ENCODE data around the gene LTBP4.
"Not testable (repeated sequence)": the region's sequence is repeated elsewhere in the genome, so short reads cannot be mapped to it uniquely, and the experiment has no call there.

Gene LTBP4

DNA sequence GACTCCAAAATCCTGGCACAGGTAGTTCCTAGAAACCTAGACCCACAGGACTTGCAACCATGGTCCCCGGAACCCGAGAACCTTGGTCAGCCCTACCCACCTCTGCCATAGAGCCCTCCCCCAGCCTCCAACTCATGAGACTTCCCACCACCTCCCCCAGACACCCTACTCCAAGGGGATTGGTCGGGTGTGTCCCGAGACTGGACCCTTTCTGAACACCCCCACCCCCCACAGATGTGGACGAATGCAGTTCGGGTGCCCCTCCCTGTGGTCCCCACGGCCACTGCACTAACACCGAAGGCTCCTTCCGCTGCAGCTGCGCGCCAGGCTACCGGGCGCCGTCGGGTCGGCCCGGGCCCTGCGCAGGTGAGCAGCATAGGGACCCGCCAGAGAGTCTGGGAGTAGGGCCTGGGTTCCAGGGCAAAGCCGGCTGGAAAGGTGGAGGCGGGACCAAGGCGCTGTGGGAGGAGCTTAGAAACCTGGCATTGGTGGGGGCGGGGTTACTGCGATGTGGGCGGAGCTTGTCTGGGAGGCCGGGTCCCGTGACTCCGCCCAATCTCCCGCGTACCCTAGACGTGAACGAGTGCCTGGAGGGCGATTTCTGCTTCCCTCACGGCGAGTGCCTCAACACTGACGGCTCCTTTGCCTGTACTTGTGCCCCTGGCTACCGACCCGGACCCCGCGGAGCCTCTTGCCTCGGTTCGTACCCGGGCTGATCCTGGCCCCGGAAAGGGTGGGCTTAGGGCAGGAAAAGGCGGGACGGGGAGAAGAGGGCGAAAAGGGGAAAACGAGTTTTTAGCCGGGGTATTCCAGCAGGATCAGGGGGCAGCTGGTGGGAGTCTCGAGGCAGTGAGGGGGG lies 11.9 kb downstream of the LTBP4 start:
- DNase-seq, result no peak

DNA sequence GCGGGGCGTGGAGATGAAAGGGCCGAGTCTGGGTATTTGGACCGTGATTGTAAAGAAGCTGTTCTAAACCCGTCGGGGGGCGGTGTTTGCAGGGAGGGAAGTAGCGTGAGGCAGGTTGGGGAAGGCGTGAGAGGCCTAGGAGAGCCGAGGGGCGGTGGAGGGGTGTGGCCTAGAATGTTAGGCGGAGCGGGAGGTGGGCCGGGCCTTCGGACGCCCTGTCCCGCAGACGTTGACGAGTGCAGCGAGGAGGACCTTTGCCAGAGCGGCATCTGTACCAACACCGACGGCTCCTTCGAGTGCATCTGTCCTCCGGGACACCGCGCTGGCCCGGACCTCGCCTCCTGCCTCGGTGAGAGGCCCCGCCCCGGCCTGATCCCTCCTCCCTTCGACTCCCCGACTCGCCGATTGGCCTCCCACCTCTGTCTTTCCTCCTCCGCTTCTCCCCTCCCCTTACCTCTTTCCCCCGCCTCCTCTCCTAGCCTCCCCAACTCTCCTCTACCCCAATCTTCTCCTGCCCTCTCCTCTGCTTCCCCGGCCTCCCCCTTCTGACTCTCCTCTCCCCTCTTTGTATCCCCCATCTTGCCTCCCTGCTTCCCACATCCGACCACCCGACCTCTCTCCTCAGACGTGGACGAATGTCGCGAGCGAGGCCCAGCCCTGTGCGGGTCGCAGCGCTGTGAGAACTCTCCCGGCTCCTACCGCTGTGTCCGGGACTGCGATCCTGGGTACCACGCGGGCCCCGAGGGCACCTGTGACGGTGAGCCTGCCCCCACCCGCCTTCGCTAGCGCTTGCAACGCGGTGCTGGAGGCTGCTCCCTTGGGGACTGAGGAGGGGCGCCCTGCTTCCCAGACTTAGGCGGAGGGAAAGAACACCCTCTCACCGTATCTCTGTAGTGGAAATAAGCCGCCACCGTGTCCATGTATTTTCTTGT lies 12.8 kb downstream of the LTBP4 start:
- DNase-seq, result no peak

DNA sequence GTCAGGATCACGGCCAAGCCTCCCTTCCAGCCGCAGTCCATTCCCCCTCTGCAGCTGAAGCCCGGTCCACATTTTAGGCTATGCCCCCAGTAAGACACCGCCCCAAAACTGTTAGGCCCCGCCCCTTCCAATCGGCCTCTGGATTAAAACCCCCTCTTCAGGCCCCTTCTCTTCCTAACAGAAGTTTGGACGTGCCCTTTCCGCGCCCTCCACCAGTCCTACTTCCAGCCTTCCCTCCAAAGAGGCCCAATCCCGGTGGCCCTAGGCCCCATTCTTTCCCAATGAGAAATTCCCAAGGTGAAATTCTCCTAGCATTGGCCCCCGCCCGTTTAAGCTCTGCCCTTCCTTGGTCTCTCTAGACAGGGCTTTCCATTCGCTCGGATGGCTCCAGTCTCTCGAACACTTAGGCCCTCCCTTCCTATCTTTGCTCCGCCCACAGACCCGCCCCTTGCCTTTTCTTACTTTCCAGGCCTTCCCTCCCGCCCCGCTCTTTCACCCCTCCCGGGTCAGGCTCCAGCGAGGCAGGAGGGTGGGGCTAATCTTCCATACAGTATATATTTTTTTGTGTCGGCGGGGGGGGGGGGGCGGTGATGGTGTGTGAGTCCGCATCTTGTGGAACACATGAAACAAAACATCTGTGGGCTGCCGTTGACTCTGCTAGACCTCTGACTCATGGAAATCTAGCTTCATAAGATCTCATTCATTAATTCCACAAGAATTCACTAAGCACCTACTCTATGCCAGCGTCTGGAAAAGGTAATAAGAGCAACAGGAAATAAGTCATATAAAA lies 13.6 kb downstream of the LTBP4 start:
- DNase-seq, result no peak

DNA sequence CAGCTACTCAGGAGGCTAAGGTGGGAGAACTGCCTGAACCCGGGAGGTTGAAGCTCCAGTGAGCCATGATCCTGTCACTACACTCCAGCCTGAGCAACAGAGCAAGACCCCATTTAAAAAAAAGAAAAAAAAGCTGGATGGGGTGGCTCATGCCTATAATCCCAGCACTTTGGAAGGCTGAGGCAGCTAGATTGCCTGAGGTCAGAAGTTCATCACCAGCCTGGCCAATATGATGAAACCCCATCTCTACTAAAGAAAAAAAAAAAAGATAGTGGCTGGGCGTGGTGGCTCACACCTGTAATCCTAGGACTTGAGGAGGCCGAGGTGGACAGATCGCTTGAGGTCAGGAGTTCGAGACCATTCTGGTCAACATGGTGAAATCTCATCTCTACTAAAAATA lies 15.0 kb downstream of the LTBP4 start:
- no peak for DNase-seq

DNA sequence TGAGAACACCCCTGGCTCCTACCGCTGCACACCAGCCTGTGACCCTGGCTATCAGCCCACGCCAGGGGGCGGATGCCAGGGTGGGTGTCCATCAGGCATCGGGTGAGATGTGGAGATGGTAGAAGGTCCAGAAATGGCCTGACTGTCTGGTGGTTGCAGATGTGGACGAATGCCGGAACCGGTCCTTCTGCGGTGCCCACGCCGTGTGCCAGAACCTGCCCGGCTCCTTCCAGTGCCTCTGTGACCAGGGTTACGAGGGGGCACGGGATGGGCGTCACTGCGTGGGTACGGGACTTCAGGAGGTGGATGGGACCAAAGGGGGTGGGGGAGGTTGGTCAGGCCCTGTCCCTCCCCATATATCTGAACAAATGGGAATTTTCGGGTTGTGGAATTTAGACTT lies 15.8 kb downstream of the LTBP4 start:
- DNase-seq, result no peak

DNA sequence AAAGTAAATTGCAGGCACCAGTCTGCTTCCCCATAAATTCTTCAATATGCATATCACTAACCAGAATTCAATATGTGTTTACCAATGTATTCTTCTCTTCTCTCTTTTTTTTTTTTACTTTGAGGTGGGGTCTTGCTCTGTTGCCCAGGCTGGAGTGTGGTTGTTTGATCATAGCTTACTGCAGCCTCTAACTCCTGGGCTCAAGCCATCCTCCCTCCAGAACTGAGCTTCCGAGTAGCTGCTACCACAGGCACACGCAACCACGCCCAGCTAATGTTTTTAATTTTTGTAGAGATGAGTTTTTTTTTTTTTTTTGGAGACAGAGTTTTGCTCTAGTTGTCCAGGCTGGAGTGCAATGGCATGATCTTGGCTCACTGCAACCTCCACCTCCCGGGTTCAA lies 16.8 kb downstream of the LTBP4 start:
- no peak for DNase-seq

DNA sequence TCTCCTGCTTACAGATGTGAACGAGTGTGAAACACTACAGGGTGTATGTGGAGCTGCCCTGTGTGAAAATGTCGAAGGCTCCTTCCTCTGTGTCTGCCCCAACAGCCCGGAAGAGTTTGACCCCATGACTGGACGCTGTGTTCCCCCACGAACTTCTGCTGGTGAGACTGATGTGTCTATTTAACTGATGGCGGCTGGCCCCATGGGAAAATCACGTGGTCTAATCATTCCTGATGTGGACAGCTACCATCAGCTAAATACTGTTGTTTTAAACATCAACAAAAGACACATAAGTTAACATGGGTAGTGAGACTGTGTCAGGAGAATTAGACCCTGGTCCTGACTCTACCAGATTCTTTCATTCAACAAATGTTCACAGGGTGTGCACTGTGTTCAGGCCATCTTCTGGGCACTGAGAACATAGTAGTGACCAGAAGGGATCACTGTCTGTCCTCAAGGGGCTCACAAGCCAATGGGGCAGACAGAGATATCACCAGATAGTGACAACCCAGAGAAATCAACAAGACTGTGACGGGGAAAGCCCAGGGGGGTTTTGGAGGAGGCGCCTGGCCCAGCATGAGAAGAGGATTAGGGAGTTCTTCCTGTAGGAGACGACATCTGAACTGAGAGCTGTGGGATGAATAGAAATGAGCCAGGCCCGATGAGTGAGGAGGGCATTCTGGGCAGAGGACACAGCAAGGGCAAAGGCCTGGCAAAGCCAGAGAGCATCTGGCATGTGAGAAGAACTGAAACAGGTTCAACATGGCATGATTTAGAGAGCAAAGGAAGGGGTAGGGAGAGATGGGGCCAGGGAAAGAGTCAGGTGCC lies 18.4 kb downstream of the LTBP4 start:
- DNase-seq, result no peak

DNA sequence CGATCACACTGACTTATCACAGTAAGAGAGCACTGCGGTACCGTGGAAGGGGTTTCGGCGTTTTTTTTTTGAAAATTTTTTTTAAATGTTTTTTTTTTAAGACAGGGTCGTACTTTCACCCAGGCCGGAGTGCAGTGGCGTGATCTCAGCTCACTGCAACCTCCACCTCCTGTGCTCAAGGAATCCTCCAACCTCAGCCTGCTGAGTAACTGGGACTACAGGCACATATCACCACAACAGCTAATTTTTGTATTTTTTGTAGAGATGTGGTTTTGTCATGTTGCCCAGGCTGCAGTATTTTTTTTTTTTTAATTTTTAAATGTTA lies 19.0 kb downstream of the LTBP4 start:
- no peak for DNase-seq

DNA sequence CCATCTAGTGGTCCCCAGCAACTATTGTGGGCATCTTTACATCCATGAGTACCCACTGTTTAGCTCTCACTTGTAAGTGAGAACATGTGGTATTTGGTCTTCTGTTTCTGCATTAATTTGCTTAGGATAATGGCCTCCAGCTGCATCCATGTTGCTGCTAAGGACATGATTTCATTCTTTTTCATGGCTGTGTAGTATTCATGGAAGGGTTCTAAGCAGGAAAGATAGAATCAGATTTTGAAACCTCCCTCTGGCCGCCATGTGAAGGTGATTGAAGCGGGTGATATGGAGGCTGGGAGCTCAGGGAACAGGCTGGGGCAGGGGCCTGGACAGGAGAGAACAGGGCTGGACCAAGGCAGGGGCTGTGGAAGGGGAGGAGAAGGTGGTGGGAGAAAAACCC lies 20.1 kb downstream of the LTBP4 start:
- no peak for DNase-seq

DNA sequence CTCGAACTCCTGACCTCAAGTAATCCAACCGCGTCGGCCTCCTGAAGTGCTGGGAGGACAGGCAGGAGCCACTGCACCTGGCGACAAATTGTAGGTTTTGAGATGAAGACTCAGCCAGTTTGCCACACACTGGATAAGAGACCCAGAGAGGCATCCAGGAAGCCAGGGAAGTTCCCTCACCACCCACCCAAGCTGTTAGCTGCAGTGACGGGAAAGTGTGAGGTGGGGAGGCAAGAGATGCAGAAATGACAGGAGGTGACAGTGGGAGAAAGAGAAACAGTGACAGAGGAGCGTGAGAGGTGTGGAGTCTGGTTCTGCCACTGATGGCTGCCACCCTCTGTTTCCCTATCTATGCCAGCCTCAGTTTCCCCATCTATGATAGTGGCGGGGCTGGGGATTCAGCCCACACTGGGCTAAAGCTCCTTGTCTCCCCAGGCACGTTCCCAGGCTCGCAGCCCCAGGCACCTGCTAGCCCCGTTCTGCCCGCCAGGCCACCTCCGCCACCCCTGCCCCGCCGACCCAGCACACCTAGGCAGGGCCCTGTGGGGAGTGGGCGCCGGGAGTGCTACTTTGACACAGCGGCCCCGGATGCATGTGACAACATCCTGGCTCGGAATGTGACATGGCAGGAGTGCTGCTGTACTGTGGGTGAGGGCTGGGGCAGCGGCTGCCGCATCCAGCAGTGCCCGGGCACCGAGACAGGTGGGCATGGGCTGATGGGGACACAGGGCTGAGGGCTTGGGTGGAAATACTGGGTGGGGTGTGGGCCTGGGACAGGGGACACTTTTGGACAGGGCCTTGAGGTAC lies 21.0 kb downstream of the LTBP4 start:
- DNase-seq, result no peak

DNA sequence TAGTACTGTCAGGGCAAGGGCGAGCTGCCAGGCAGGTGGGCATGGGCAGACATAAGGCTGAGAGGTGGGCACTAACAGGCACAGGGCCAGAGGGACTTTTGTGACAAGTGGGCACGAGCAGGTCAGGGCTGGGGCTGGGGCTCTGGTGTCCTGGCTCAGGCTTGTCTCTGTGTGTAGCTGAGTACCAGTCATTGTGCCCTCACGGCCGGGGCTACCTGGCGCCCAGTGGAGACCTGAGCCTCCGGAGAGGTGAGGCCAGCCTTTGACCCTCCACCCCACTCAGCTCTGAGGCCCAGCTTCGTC lies 21.6 kb downstream of the LTBP4 start:
- no peak for DNase-seq

DNA sequence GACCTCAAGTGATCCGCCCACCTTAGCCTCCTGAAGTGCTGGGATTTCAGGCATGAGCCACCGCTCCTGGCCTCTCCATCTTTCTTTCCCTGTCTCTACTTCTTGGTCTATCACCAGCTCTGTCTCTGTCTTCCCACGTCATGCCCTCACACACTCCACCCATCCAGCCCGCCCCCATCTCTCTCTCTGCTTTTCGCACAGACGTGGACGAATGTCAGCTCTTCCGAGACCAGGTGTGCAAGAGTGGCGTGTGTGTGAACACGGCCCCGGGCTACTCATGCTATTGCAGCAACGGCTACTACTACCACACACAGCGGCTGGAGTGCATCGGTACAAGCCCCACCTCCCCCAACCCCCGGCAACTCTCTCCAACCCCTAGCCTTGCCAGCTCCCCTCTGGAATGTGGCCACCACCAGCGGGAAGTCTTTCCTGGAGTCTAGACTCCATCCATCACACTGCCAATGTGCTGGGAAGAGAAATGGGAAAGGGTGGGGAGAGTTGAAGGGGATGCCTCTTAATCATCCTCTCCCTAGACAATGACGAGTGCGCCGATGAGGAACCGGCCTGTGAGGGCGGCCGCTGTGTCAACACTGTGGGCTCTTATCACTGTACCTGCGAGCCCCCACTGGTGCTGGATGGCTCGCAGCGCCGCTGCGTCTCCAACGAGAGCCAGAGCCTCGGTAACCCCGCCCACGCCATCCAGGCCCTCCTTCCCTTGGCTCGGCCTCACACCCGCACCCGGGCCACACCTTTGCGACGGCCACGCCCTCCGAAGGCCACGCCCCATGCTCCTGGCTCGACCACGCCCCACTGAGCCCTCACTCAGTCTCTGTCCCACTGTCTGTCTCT lies 22.5 kb downstream of the LTBP4 start:
- DNase-seq, result peak; percentile 61

DNA sequence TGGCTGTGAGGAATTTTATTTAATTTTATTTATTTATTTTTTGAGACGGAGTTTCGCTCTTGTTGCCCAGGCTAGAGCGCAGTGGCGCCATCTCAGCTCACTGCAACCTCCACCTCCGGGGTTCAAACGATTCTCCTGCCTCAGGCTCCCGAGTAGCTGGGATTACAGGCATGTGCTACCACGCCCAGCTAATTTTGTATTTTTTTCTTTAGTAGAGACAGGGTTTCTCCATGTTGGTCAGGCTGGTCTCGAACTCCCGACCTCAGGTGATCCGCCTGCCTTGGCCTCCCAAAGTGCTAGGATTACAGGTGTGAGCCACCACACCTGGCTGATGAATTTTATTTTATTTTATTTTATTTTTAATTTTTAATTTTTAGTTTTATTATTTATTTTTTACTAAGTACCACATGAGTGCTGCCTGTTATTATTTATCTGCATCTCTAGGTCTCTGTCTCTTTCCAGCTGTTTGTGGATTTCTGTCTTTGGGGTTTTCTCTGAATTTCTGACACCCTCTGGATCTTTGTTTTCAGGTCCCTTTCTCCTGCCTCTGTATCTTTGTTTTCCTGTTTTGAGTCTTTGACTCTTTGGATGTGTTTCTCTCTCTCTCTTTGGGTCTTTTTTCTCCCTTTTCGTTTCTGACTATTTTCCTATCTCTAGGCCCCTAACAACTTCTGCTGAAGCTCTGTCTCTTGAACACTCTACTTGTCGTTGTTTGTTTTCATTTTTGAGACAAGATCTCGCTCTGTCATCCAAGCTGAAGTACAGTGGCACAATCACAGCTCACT lies 23.4 kb downstream of the LTBP4 start:
- DNase-seq, result not testable (repeated sequence)

DNA sequence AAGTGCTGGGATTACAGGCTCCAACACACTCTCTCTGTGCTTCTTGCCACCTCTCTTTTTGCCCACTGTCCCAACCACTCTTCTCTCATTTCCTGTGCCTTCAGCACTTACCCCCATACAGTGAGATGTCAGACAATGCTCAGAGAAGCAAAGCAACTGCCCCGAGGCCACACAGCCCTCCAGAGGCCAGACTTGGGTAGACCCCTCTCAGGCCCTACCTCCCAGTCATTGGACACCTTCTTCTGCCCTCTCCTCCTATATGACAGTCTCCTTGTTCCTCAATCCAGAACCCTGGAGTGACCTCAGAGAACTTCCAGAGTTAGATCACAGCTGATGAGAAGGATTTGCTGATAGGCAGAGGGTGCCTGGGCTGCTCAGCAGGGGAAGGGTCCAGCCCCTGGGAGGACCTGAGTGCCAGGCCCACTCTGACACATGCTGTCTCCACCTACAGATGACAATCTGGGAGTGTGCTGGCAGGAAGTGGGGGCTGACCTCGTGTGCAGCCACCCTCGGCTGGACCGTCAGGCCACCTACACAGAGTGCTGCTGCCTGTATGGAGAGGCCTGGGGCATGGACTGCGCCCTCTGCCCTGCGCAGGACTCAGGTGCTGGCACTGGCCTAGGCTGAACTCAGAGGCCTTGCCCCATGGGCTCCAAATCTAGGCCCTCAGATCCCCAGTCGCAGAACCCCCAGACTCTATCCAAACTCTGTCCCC lies 24.4 kb downstream of the LTBP4 start:
- no peak for DNase-seq

DNA sequence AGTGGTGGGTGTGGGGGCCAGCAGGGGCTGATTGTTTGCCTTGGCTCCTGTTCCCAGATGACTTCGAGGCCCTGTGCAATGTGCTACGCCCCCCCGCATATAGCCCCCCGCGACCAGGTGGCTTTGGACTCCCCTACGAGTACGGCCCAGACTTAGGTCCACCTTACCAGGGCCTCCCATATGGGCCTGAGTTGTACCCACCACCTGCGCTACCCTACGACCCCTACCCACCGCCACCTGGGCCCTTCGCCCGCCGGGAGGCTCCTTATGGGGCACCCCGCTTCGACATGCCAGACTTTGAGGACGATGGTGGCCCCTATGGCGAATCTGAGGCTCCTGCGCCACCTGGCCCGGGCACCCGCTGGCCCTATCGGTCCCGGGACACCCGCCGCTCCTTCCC lies 25.7 kb downstream of the LTBP4 start:
- no peak for DNase-seq

DNA sequence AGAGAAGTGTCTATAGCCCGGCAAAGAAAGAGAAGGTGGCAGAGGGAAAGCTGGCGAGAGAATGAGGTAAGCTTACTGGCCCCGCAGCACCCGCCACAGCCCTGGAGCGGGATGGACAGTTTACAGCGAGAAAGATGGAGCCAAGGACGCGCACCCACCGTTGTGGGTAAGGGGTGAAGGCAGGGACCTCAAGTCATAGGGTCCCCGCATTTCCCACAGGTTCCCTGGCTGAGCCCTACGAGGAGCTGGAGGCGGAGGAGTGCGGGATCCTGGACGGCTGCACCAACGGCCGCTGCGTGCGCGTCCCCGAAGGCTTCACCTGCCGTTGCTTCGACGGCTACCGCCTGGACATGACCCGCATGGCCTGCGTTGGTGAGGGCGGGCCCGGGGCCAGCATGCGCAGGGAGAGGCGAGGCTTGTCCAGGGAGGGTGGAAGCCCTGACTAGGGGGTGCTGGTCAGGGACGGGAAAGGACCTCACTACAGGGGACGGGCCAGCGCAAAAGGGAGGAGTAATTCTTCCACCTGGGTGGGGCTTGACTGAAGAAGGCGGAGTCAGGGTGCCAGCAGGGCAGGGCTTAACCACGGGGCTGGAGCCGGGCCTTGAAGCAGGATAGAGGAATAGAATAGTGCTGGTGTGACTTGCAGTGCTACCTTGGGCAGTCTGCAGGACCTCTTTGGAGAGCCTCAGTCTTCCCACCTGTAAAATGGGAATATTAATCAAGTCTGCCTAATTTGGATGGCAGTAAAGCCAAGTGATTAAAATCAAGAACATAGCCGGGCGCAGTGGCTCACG lies 26.5 kb downstream of the LTBP4 start:
- DNase-seq, result no peak

DNA sequence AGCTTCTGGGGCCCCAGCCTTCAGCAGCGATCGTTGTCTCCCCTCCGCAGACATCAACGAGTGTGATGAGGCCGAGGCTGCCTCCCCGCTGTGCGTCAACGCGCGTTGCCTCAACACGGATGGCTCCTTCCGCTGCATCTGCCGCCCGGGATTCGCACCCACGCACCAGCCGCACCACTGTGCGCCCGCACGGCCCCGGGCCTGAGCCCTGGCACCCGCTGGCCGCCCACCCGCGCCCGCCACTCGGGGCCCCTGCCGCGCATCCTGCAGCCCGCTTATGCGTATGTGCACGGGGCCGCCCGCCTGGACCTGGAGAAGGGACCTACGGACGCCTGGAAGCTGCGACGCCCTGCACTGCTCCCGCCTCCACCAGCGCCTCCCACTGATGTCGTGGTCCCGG lies 28.2 kb downstream of the LTBP4 start:
- no peak for DNase-seq

DNA sequence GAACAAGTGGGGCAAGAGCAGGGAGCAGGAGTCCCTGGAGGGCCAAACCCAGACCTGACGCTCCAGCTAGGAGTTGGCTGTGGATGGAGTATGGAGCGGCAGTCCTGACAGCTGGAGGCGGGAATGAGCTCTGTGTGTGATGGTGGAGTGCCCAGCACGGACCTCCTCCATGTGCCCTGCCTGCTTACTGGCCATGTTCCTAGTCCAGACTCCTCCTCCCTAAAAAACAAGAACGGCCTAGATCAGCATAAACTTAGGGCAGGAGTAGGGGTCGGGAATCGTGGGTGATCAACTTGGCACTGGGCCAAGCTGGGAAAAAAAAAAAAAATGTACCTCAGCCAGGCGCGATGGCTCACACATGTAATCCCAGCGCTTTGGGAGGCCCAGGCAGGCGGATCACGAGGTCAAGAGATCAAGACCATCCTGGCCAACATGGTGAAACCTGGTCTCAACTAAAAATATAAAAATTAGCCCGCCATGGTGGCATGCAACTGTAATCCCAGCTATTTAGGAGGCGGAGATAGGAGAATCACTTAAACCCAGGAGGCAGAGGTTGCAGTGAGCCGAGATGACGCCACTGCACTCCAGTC lies 29.5 kb downstream of the LTBP4 start:
- no peak for DNase-seq
